ENCODE data around the gene HADHB.

HADHB gene

GRCh38 chr2:26212011-26212410 lies 32.7 kb upstream of the HADHB start:
- no peak overlapping the region for H3K4me3 ChIP-seq (replicated peaks; ENCODE audit: low read depth, low read length)
- DNase-seq (ENCODE audit: low read depth), result no peak
- TF ChIP-seq CTCF (IDR thresholded peaks at IDR 0.05; ENCODE audit: low read length, missing control alignments), result no peak

GRCh38 chr2:26214759-26215158 lies 30.0 kb upstream of the HADHB start:
- DNase-seq (ENCODE audit: low read depth), result no peak

GRCh38 chr2:26215833-26216232 lies 28.9 kb upstream of the HADHB start:
- no peak for TF ChIP-seq CTCF (IDR thresholded peaks at IDR 0.05; ENCODE audit: low read length, missing control alignments)
- DNase-seq (ENCODE audit: low read depth), result no peak
- H3K4me3 ChIP-seq (replicated peaks; ENCODE audit: low read depth, low read length), result no peak overlapping the region

More at GRCh38 chr2:26214759-26215158, 30.0 kb upstream of the HADHB start:
- H3K4me3 ChIP-seq (replicated peaks; ENCODE audit: low read depth, low read length), result no peak overlapping the region
- TF ChIP-seq CTCF (IDR thresholded peaks at IDR 0.05; ENCODE audit: low read length, missing control alignments), result no peak

DNA sequence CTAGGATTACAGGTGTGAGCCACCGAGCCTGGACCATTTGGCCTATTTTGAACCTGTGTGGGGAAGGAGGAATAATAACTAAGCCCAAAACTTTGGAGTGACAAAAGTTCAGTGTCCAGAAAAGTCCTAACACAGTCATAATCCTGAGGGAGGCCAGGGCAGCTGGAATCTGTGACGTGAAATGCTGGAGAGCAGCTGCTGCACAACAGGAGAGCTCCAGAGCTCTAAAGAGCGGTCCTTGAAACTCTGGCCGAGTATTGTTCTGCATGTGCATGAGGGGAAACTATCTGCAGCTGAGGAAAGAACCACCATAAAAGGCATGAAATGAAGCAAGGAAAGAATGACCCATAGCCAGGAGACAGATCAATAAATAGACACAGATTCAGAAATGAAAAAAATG lies 28.2 kb upstream of the HADHB start:
- DNase-seq (ENCODE audit: low read depth), result no peak
- no peak overlapping the region for H3K4me3 ChIP-seq (replicated peaks; ENCODE audit: low read depth, low read length)
- no peak for TF ChIP-seq CTCF (IDR thresholded peaks at IDR 0.05; ENCODE audit: low read length, missing control alignments)

DNA sequence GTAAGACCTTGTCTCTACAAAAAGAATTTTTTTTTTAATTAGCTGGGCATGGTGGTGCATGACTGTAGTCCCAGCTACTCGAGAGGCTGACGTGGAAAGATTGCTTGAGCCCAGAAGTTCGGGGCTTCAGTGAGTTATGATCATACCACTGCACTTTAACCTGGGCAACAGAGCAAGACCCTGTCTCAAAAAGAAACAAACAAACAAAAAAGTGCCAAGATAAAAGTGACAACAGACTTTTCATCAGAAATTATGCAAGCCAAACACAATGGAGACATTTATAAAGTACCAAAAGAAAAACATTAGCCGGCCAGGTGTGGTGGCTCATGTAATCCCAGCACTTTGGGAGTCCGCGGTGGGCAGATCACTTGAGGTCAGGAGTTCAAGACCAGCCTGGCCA lies 27.0 kb upstream of the HADHB start:
- no peak for TF ChIP-seq CTCF (IDR thresholded peaks at IDR 0.05; ENCODE audit: low read length, missing control alignments)

DNA sequence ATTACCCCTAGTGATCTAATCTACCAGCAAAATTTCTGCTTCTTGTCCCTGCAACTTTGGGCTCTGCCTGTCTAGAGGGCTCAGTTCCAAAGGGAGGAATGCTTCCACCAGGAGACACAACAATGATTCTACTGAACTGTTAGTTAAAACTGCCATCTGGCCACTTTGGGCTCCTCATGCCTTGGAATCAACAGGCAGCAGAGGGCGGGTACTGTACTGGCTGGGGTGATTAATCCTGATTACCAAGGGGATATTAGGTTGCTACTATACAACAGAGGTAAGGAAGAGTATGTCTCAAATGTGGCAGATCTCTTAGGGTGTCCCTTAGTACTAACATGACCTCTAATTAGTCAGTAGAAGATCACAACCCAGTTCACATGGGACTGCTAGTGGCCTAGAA lies 21.7 kb upstream of the HADHB start:
- DNase-seq (ENCODE audit: low read depth), result no peak
- H3K4me3 ChIP-seq (replicated peaks; ENCODE audit: low read depth, low read length), result no peak overlapping the region
- no peak for TF ChIP-seq CTCF (IDR thresholded peaks at IDR 0.05; ENCODE audit: low read length, missing control alignments)

More for the DNA sequence above, 27.0 kb upstream of the HADHB start:
- H3K4me3 ChIP-seq (replicated peaks; ENCODE audit: low read depth, low read length), result no peak overlapping the region
- no peak for DNase-seq (ENCODE audit: low read depth)

DNA sequence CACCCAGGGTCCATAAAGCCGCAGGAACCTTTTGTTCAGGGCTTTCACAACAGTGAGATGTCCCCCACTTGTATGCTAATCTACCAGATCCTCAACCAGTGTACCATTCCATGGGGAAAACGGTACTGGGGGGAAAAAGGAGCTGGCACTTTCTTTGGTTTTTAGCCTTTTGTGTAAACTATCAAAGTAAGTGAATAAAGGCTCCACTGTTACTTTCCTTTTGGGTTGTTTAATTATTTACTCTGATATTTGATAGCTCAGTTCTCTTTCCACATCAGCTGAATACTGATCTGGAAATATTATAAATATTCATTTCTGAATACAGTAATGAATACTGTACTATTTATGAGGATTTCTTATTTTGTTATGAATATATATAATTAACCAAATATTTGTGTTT lies 20.6 kb upstream of the HADHB start:
- no peak overlapping the region for H3K4me3 ChIP-seq (replicated peaks; ENCODE audit: low read depth, low read length)
- TF ChIP-seq CTCF (IDR thresholded peaks at IDR 0.05; ENCODE audit: low read length, missing control alignments), result no peak
- DNase-seq (ENCODE audit: low read depth), result no peak

All from fibroblast of pulmonary artery (primary cell).